Effector memory CD4-positive, alpha-beta T cell (primary cell): ENCODE measurements around the gene SEMA4D.

ENCODE experiments used
- DNase-seq, 3 donors: peaks; one replicate each; pipeline ENCODE4 v3.0.0-alpha.2; 2020
- H3K27ac ChIP-seq: 2 replicates; pipeline ENCODE4 v1.7.0; 2013; ENCODE audit warnings: mild to moderate bottlenecking, low read length, moderate library complexity; ENCODE audit not compliant: insufficient read depth, poor library complexity, severe bottlenecking
- H3K27me3 ChIP-seq: replicated peaks from 2 replicates; pipeline ENCODE4 v1.7.0; 2013; ENCODE audit warnings: mild to moderate bottlenecking, low read length; ENCODE audit not compliant: insufficient read depth, control insufficient read depth, poor library complexity, severe bottlenecking
- H3K36me3 ChIP-seq: 2 replicates; pipeline ENCODE4 v1.7.0; 2013; ENCODE audit warnings: mild to moderate bottlenecking, low read length, moderate library complexity; ENCODE audit not compliant: control insufficient read depth, insufficient read depth
- H3K4me1 ChIP-seq: 2 replicates; pipeline ENCODE4 v1.7.0; 2013; ENCODE audit warnings: low read length, mild to moderate bottlenecking; ENCODE audit not compliant: control insufficient read depth, insufficient read depth, poor library complexity, severe bottlenecking
- H3K4me3 ChIP-seq: 2 replicates; pipeline ENCODE4 v1.7.0; 2013; ENCODE audit warnings: low read length, low read depth, mild to moderate bottlenecking; ENCODE audit not compliant: insufficient read depth, poor library complexity, severe bottlenecking
- H3K9me3 ChIP-seq: 2 replicates; pipeline ENCODE4 v1.7.0; 2013; ENCODE audit warnings: mild to moderate bottlenecking, low read length, moderate library complexity; ENCODE audit not compliant: control insufficient read depth

Gene SEMA4D

GRCh38 chr9:89418882-89419640 lies 78.9 kb downstream of the SEMA4D start:
- peaks cover 65% of the 10 kb centered on the region for H3K4me1 ChIP-seq
- H3K36me3 ChIP-seq = peaks cover 20% of the 10 kb centered on the region
- peak overlapping the region; percentile 18 for H3K4me3 ChIP-seq
- DNase-seq = peak; percentile 42 to 58 (median 54)
- no peaks in the 10 kb centered on the region for H3K27me3 ChIP-seq
- H3K9me3 ChIP-seq = no peaks in the 10 kb centered on the region
- peak overlapping the region; percentile 85 for H3K27ac ChIP-seq

DNA sequence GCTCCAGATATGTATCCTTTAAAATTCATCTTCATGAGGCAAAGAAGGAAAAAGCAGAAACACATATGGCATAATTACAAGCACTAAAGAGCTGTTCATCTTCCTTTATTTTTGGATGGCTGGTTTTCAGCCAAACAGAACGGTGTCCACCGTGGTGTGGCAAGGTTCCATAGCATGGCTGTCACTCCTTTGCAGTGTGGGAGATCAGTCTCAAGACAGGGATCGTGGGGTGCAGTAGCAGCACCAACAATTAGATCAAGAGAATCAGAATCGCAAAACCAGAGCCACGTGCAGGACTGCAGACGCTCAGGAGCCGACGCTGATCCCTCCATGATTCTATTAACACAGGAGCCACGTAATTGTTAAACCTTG lies 79.5 kb downstream of the SEMA4D start:
- peaks cover 62% of the 10 kb centered on the region for H3K4me1 ChIP-seq
- DNase-seq = no peak
- no peaks in the 10 kb centered on the region for H3K9me3 ChIP-seq
- peaks cover 26% of the 10 kb centered on the region for H3K36me3 ChIP-seq
- no peaks in the 10 kb centered on the region for H3K27me3 ChIP-seq
- peak overlapping the region; percentile 18 for H3K4me3 ChIP-seq
- H3K27ac ChIP-seq = peak overlapping the region; percentile 85

GRCh38 chr9:89417832-89418473 lies 80.0 kb downstream of the SEMA4D start:
- Histone ChIP-seq H3K27ac (peak overlapping the region; percentile 85), H3K27me3 (no peaks in the 10 kb centered on the region), H3K36me3 (peaks cover 28% of the 10 kb centered on the region), H3K4me1 (peaks cover 58% of the 10 kb centered on the region), H3K9me3 (no peaks in the 10 kb centered on the region), H3K4me3 (peak overlapping the region; percentile 18)
- DNase-seq = no peak

DNA sequence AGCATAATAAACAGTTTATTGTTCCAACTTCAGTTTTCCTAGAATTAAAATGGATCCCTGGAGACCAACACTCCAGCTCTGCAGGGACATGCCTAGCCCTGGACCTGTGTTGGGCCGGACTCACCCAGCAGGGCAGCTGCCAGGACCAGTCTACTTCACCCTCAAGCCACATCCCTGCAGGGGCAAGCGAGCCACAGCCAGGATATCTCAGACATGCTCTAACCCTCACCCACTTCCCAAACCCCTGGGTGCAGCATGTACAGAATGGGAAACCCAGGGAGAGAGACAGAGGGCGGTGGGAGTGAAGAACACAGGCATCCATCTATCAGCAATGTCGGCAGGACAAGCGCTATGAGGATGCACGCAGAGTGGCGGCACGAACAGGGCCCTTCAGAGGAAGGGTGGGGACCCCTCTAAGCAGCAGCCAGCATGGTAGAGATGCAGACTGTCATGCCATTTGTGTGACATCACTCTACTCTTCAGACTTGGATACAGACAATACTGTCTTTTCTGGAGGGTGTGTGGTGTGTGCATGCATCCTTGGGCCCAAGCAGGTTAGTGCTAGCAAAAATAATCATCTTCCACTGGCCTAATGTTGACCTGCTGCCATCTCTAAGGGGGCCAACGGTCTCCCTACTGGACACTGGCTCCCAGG lies 83.1 kb downstream of the SEMA4D start:
- Histone ChIP-seq H3K4me3 (no peak overlapping the region), H3K9me3 (no peaks in the 10 kb centered on the region), H3K4me1 (peaks cover 48% of the 10 kb centered on the region), H3K36me3 (peaks cover 33% of the 10 kb centered on the region), H3K27me3 (no peaks in the 10 kb centered on the region), H3K27ac (peak overlapping the region; percentile 29)
- no peak for DNase-seq

DNA sequence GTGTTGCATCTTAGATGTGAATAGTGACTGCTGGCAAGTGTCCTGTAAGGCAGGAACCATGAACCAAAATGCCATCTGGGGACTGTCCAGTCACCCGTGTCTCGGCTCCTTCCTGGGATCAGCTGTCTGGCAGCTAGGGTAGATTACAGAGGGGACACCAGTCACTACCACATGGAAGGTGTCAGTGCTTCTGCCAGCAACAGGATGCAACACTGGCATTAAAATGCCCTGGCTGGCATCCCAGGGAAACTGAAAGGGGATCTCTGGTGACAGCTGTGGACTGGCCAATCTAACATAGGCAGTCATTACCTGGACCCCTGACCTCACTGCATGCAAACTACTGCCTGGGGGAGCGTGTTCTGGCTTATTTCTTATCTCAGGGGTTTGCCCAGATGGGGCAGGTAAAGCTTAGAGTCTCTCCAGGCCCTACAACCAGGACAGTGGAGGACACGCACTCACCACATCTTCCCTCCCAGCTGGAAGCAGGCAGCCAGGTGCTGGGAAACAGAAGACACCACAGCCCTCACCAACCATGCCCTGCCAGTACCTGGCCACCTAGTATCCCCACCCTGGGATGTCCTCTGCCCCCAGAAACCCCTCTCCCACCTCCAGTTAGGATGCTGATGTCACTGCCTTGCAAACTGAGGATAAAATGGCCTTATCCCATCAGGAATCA lies 83.8 kb downstream of the SEMA4D start:
- Histone ChIP-seq H3K36me3 (peaks cover 33% of the 10 kb centered on the region), H3K27ac (no peak overlapping the region), H3K4me1 (peaks cover 49% of the 10 kb centered on the region), H3K27me3 (no peaks in the 10 kb centered on the region), H3K4me3 (no peak overlapping the region), H3K9me3 (no peaks in the 10 kb centered on the region)
- DNase-seq = no peak

DNA sequence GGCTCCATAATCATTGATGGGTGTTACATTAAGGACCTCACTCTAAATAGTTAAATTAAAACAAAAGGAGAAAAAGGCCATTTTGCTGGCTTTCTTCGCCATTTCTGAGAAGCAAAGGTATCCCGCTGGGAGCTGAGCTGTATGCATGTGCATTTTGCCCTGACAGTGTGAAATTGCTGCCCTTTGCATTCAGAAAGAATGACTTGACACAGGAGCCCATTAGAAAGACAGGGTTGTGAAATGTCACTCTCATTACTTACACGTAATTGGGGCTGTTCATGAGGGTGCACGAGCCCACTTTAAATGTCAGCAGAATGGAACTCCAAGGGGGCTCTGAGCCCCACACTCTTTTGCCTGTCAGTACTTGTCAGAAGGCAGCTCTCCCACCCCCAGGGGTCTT lies 85.0 kb downstream of the SEMA4D start:
- H3K27me3 ChIP-seq = no peaks in the 10 kb centered on the region
- no peak overlapping the region for H3K4me3 ChIP-seq
- no peak overlapping the region for H3K27ac ChIP-seq
- H3K9me3 ChIP-seq = no peaks in the 10 kb centered on the region
- peaks cover 33% of the 10 kb centered on the region for H3K36me3 ChIP-seq
- DNase-seq = no peak
- H3K4me1 ChIP-seq = peaks cover 50% of the 10 kb centered on the region

GRCh38 chr9:89412541-89412940 lies 85.4 kb downstream of the SEMA4D start:
- peaks cover 29% of the 10 kb centered on the region for H3K36me3 ChIP-seq
- H3K4me1 ChIP-seq = peaks cover 50% of the 10 kb centered on the region
- H3K27me3 ChIP-seq = no peaks in the 10 kb centered on the region
- no peak for DNase-seq
- H3K9me3 ChIP-seq = no peaks in the 10 kb centered on the region
- H3K4me3 ChIP-seq = no peak overlapping the region
- no peak overlapping the region for H3K27ac ChIP-seq

- Histone ChIP-seq H3K36me3 (peaks cover 27% of the 10 kb centered on the region), H3K4me3 (no peak overlapping the region), H3K9me3 (no peaks in the 10 kb centered on the region), H3K27ac (peak overlapping the region; percentile 66), H3K4me1 (peaks cover 49% of the 10 kb centered on the region), H3K27me3 (no peaks in the 10 kb centered on the region)
- DNase-seq = no peak
Measured at GRCh38 chr9:89411759-89412158, 86.2 kb downstream of the SEMA4D start.

DNA sequence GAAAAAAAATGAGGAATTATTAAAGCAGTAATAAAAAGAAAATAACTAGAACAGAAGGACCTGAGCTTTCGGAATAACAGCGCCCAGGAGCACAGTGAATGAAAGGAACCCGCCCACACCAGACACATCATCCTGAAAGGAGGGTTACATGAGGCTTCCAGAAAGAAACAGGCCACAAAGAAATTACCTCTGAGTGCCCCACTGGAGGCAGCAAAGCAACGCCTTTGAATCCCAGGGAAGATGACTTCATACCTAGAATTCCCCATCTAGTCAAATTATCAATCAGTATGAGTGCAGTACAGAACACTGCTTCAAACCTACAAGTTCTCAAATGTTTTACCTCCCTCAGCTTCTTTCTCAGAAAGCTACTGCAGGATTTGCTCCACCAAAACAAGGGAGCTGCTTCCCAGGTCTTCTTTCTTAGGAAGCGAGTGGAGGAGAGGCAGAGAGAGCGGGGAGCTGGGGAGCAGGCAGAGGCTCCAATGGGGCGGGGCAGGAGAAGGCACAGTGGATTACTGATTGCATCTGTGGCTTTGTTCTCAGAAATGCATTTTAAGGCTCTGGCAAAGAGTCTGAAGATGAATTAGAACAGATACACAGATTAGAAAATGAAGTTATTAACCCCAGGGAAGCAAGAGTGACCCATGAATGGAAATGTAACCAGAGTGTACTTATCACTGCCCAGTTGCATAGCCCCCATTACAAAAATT lies 87.1 kb downstream of the SEMA4D start:
- DNase-seq = peak in 1 of 3 donors; percentile 34
- Histone ChIP-seq H3K27ac (peak overlapping the region; percentile 66), H3K36me3 (peaks cover 29% of the 10 kb centered on the region), H3K4me3 (no peak overlapping the region), H3K27me3 (no peaks in the 10 kb centered on the region), H3K4me1 (peaks cover 58% of the 10 kb centered on the region), H3K9me3 (no peaks in the 10 kb centered on the region)
